Measurements from ENCODE around the gene PRUNE2.
A peak's percentile ranks its signal among the peaks of the same experiment; 100 is the strongest.

Gene PRUNE2

DNA sequence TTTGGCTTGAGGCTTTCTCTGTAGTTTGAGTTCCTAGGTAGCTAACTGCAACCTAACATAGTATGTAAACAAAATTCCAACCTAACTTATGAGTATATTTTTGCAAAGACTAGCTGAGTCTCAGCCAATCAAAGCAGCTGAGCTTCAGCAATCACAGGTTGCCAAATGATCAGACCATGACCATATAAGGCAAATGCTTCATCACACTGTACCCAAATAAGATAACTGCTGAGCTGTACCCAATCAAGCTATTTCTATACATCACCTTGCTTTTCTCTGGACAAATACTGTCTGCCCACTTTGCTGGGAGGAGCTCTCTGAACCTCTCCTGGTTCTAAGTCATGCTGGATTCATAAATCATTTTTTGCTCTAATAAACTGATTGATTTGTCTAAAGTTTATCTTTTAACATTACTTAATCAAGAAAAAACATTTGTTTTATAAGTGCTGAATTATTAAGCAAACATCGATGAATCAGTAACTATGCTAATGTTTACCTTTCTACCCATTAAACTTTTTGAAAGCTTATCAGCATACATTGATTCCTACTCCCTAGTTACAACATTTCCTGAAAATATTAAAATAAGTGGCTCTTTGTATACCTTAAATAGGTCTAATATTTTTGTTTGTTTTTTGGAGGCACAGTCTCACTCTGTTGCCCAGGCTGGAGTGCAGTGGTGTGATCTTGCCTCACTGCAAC, 271.4 kb downstream of the PRUNE2 start:
- no peak for DNase-seq

DNA sequence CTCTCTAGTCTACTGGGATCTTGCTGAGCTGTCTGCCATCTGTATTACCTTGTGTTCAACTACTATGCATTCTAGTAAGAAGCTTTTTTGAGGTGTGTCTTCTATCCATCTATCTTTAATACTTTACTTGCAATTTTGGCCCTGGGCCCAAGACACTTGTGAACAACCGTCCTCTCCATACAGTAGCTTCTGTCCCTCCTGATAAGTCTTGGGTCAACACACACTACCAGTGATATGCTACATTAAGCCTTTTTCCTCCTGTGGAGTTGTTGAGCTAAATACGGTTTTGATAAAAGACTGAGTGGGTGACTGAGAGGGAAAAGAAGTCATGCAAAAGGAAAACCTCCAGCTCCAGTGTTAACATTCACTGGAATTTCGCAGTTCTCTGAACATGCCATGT, 275.0 kb downstream of the PRUNE2 start:
- no peak for DNase-seq

DNA sequence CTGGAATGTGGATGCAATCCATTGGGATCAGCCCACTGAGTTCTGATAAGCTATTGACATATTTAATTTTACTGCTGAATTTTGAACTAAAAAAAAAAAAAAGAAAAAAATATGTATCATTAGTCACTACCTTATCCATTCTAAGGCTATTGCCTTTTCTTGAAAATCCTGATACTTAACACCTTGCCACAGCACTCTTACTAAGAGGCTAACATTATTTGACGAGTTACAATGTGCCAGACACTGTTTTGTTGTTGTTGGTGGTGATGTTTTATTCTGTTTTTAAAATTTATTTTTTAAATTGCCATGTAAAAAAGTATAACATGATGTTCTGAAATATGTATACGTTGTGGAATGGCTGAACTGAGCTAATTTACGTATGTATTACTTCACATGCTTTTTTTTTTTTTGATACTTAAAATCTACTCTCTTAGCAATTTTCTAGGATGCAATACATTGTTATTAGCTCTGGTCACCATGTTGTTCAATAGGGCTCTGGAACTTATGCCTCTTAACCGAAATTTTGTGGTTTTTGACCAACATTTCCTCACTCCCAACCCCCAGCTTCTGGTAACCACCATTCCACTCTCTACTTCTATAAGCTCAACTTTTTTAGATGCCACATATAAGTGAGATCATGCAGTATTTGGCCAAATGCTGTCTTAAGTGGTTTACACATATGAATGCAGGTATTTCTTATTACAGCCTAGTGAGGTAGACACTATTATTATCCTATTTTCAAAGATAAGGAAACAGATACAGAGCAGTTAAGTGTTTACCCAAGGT, 276.5 kb downstream of the PRUNE2 start:
- DNase-seq: no peak

DNA sequence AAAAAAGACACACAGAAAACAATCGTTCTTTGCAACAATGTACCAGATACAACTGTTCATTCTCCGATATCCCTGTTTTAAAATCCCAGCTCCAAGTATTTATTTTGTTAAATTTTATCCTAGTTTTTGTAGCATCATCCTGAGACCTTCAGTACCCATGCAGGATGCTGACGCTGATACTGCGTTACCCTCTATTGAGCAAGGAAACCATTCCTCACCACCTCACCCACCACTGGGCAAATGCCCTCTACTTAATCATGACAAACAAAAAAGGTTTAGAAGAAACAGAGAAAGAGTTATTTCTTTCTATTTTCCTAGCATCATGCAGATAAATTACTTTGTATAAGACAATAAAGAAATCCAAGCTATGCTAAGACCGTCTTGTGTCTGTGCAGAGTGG, 277.8 kb downstream of the PRUNE2 start:
- DNase-seq: no peak

DNA sequence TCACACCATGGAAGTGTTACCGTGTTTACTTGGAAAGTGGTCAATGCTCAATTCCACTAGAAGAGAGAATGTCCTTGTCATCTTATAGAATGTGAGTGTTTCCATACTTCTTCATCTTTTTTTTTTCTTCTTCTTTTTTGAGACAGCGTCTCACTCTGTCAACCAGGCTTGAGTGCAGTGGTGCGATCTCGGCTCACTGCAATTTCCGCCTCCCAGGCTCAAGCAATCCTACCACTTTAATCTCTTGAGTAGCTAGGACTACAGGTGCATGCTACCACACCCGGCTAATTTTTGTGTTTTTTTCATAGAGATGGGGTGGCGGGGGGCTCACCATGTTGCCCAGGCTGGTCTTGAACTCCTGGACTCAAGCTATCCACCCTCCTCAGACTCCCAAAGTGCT, 278.9 kb downstream of the PRUNE2 start:
- DNase-seq: no peak

DNA sequence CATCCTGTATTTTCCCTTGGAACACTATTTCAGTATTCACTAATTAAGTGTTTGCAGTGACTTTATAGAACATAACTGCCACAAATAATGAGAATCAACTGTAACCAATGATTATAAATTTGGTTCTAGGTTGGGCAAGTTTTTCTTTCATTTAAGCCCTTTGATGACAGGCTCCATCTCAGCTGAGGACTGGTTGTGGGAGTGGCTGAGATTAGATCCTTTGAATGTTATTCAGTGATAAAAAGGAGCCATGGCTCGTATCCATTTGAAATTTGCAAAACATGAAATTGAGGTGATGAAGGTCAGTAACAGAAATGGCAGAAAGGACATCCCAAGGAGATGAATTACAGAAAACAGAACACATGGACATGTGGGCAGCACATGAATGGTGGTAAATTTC, 279.8 kb downstream of the PRUNE2 start:
- no peak for DNase-seq

DNA sequence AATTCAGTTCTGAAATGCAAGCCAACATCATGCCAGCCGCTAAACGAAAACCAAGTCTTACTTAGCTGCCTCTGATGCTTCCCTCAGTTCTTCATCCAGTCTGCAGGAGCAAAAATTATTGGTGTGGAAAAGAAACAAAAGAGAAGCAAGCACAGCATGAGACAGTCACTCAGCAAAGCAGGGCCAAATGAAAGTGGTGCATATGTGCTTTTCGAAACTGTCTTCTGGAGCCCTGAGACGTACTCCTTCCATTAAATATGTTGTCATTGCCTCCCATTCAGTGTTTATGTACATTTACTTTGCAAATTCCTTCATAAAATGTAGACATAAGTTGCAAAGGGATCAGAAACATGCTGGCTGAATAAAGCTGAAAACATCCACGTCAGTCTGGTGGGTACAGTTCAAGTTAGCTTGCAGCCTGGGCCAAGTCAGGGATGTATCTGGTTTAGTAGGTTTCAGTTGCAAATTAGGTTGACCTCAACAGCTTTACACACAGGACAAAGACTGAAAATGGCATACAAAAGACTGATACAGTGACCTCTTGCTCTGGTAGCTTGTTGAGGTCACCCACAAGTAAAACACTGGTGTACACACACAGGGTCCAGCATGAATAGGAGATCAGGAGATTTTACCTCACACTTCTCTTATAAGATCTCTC, 281.4 kb downstream of the PRUNE2 start:
- DNase-seq: no peak

DNA sequence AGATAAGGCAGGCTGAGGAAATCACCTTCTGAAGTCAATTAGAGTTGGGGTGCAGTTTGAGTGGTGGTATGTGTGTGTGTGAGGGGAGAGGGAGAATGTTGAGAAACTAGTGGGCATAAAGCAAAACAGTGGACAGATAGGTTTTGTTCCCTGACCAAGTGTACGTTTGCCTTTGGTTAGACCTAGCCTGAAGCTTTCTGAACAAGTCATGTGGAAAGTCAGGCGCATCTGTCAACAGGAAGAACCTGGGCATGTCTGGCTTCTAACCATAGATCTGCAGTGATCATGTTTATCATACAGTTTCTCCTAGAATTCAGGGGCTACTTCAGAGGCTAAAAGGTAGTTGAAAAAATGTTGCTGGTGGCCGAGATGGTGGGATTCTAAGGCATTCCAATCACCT, 284.9 kb downstream of the PRUNE2 start:
- DNase-seq: no peak

- no peak for DNase-seq
Measured at GRCh38 chr9:76620581-76620980, 285.3 kb downstream of the PRUNE2 start.

GRCh38 chr9:76619640-76620039, 286.3 kb downstream of the PRUNE2 start:
- DNase-seq: no peak

DNA sequence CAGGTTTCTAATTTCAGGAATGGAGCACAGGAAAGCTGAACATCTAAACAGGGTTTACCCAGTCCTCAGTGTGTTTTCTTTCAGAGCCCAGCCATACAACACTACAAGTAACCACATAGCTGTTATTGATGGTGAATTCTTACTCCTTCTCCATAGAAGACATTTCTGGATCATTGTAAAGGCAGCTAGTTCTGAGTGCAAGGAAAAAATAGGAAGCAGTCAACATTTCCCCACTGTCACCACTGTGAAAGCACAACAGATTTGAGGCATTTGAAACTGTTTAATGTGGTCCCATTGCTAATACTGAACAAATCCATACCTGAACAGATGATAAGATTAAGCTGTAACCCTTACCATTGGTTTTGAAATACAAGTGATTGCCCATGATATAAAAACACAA, 286.7 kb downstream of the PRUNE2 start:
- DNase-seq: no peak

GRCh38 chr9:76618762-76619161, 287.2 kb downstream of the PRUNE2 start:
- no peak for DNase-seq

DNA sequence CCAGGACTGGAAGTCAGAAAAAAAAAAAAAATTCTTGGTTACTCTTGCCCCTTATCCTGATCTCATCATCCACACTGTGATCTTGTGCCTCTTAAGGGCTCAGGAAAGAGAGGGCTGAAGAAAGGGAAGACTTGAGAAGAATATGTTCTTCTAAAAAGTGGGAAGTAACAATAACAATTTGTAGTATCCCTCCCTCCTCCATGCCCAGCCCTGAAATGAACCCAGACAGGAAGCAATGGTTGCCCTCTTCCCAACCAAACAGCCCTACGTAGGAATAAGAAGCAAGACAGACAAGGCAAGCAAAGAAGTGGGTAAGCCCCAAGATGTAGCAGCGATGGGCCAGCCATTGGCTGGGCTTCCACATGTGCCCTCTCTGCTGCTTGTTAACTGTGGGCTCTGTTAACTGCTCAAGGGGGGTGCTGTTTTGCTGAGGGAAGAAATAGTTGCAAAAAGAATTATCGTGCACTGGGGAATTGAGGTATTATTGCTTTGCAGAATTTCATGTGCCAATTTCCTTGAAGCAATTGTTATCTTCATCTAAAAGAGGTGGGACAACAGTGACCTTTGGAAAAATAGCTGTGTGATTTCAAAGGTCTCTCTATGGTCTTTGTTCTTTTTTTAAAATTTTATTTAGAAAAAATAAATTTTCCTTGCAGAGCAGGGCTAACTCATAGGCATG, 288.3 kb downstream of the PRUNE2 start:
- DNase-seq: no peak

DNA sequence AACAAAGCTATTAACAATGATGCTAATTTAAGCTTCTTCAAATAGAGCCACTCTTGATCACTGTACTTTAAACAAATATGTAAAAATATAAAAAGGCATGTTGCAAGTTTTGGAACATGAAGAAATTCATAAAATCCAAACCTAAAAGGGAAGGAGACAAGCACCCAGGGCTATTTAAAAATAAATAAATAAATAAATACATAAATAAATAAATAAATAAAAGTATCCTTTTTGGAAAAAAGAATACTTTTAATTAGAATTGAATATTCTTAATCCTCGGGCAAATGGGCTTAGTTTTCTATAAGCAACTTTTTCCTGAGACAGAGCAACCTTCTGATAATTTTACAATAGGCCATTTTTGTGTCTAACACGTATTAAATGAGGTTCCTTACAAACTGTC, 289.1 kb downstream of the PRUNE2 start:
- DNase-seq: no peak

- no peak for DNase-seq
Measured at GRCh38 chr9:76615177-76615603, 290.7 kb downstream of the PRUNE2 start.

DNA sequence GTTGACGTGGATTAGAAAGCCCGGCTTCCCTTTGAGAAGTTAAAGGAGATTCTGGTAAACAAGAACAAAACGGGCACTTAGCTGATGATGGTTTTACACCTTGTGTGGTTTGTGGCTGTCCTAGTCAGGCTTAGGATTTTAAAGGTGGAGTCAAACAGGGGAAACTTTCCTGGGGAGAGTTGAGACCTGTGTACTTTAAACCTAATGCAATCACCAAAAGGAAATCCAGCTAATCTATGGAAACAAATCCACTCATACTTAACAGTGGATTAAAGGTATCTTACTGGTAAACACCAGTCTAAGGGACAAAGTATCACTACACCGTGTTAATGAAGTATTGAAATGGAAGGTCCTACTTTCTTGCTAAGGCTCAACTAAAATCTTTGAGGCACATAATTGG, 291.9 kb downstream of the PRUNE2 start:
- DNase-seq: no peak

- no peak for DNase-seq
Measured at GRCh38 chr9:76613150-76613781, 292.6 kb downstream of the PRUNE2 start.

DNA sequence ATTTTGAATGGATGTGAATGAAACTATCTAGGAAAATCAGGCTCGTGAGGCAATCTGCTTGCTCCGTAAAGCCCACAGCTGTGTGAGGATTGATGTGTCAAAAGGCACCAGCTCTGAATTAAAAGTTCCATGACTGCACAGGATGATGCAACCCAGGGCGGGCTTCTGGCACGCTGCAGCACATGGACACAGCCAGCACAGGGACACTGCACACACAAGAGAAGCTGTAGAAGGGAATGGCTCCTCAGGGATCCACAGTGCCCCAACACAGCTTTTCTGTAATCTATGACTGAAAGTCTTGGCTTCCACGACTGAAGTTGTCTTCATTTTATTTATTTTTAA, 295.9 kb downstream of the PRUNE2 start:
- peak in 15 of 58 donors; percentile 1 to 54 (median 8) for DNase-seq

- DNase-seq: no peak
Measured at GRCh38 chr9:76609285-76610010, 296.5 kb downstream of the PRUNE2 start.

- DNase-seq: no peak
Measured at GRCh38 chr9:76608575-76609273, 297.2 kb downstream of the PRUNE2 start.

Data from anterior cingulate cortex (tissue), 58 donors.